Measurements from ENCODE around the gene JAM3.
"Not testable (repeated sequence)": the region's sequence is repeated elsewhere in the genome, so short reads cannot be mapped to it uniquely, and the experiment has no call there.

The JAM3 gene

DNA sequence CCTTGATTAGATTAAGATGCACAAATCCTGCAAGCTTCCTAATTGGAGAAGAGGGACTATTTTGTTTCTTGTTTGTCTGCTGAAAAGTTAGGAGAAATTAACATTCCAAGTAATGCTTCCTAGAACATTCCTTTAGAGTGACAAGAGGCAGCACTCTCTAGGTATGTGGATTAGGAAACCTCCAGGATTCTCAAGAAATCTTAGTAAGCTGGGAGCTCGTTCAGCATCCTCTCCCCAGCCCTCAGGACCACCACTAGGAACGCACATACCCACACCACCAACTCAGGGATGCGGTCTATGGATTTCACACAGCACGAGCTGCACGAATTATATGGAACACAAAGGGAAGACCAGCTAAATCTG is 102.0 kb downstream of the JAM3 start:
- H3K4me3 ChIP-seq (ENCODE audit: low read depth, low read length): no peak overlapping the region
- TF ChIP-seq CTCF (IDR thresholded peaks at IDR 0.05; ENCODE audit: borderline replicate concordance, insufficient read depth, low read depth, low read length): no peak

DNA sequence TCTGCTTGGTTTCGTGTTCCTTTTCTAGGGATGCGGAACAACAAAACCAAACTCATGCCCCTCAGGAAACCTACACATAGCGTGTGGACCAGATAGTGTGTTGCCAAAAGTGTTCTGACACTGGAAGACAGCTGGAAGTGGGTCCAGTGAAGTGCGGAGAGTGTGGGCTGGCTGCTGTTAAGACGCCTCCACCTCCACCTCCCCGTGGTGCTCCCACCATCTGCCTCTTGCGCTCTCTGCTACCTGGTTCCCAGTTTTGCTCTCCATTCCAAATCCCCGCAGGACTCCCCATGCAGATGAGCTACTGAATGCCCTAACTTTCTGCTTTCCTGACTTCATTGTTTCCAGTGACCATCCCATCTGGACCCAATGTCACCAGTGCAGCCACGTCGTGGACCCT is 103.1 kb downstream of the JAM3 start:
- TF ChIP-seq CTCF (IDR thresholded peaks at IDR 0.05; ENCODE audit: borderline replicate concordance, insufficient read depth, low read depth, low read length): no peak
- no peak overlapping the region for H3K4me3 ChIP-seq (ENCODE audit: low read depth, low read length)

- no peak for TF ChIP-seq CTCF (IDR thresholded peaks at IDR 0.05; ENCODE audit: borderline replicate concordance, insufficient read depth, low read depth, low read length)
- no peak overlapping the region for H3K4me3 ChIP-seq (ENCODE audit: low read depth, low read length)
Observed at GRCh38 chr11:134173296-134173695, 104.4 kb downstream of the JAM3 start.

DNA sequence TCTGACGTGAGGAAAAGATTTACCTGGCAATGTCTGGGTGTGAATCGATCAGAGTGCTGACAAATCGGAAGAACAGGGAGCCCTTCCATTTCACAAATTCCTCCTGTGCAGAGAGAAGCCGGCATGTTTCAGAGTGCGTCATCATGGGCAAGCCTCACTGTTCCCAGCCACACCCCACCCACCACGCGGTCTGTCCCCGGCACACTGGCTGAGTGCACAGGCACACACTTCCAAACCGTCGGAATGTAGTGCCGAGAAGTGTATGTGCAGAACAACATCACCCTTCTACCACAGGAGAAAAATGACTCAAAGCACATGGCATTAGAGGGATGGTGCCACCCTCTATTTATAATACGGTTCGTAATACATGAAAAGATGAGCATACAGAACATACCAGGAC is 107.4 kb downstream of the JAM3 start:
- no peak overlapping the region for H3K4me3 ChIP-seq (ENCODE audit: low read depth, low read length)
- no peak for TF ChIP-seq CTCF (IDR thresholded peaks at IDR 0.05; ENCODE audit: borderline replicate concordance, insufficient read depth, low read depth, low read length)

- no peak for TF ChIP-seq CTCF (IDR thresholded peaks at IDR 0.05; ENCODE audit: borderline replicate concordance, insufficient read depth, low read depth, low read length)
- no peak overlapping the region for H3K4me3 ChIP-seq (ENCODE audit: low read depth, low read length)
Observed at GRCh38 chr11:134178032-134178674, 109.3 kb downstream of the JAM3 start.

GRCh38 chr11:134181707-134182106 is 112.8 kb downstream of the JAM3 start:
- H3K4me3 ChIP-seq (ENCODE audit: low read depth, low read length): no peak overlapping the region
- TF ChIP-seq CTCF (IDR thresholded peaks at IDR 0.05; ENCODE audit: borderline replicate concordance, insufficient read depth, low read depth, low read length): no peak

- not testable (repeated sequence) for H3K4me3 ChIP-seq (ENCODE audit: low read depth, low read length)
Observed at GRCh38 chr11:134188092-134188491, 119.2 kb downstream of the JAM3 start.

- no peak overlapping the region for H3K4me3 ChIP-seq (ENCODE audit: low read depth, low read length)
- no peak for TF ChIP-seq CTCF (IDR thresholded peaks at IDR 0.05; ENCODE audit: borderline replicate concordance, insufficient read depth, low read depth, low read length)
Observed at GRCh38 chr11:134196756-134197155, 127.9 kb downstream of the JAM3 start.

Measured in GM12875 (cell line).